Karpas-422 (cell line): ENCODE measurements around the gene ARSI. TPM values are rescaled to one million over a fixed set of nuclear protein-coding genes. Genes with fewer than 3 reads are reported as not detected.

Experiments
- DNase-seq: peaks from one replicate; pipeline ENCODE4 v3.0.0-alpha.2; 2015
- H2AFZ ChIP-seq: fragments of 200-600 bp; sonication (generic); 2 replicates; pipeline ENCODE4 v1.6.1; 2014; ENCODE audit warnings: antibody characterized with exemption, low read length, mixed read lengths
- H3K27ac ChIP-seq: fragments of 200-600 bp; sonication (generic); 2 replicates; pipeline ENCODE4 v1.5.1; 2014; ENCODE audit warnings: mild to moderate bottlenecking, low read length, moderate library complexity
- H3K27me3 ChIP-seq: fragments of 200-600 bp; sonication (generic); 2 replicates; pipeline ENCODE4 v1.6.1; 2014; ENCODE audit warnings: low read length, mixed read lengths
- H3K36me3 ChIP-seq: fragments of 200-600 bp; sonication (generic); 2 replicates; pipeline ENCODE4 v1.6.1; 2014; ENCODE audit warnings: low read length, mixed read lengths; ENCODE audit not compliant: insufficient read depth
- H3K4me1 ChIP-seq: fragments of 200-600 bp; sonication (generic); 2 replicates; pipeline ENCODE4 v1.6.1; 2014; ENCODE audit warnings: mild to moderate bottlenecking, low read length, mixed read lengths
- H3K4me2 ChIP-seq: fragments of 200-600 bp; sonication (generic); 2 replicates; pipeline ENCODE4 v1.6.1; 2014; ENCODE audit warnings: low read length, low read depth, mild to moderate bottlenecking; ENCODE audit not compliant: poor library complexity, severe bottlenecking
- H3K4me3 ChIP-seq: fragments of 200-600 bp; sonication (generic); 2 replicates; pipeline ENCODE4 v1.5.1; 2014; ENCODE audit warnings: mild to moderate bottlenecking, antibody characterized with exemption, low read length, mixed read lengths
- H3K79me2 ChIP-seq: fragments of 200-600 bp; sonication (generic); 2 replicates; pipeline ENCODE4 v1.6.1; 2014; ENCODE audit warnings: mild to moderate bottlenecking, low read length, mixed read lengths
- H3K9ac ChIP-seq: fragments of 200-600 bp; sonication (generic); 2 replicates; pipeline ENCODE4 v1.6.0; 2014; ENCODE audit warnings: low read length
- H3K9me2 ChIP-seq: fragments of 200-600 bp; sonication (generic), shearing (Covaris generic); replicated peaks from 2 replicates; pipeline ENCODE4 v1.6.0; 2014; ENCODE audit warnings: mild to moderate bottlenecking, low read length, moderate library complexity; ENCODE audit not compliant: insufficient read depth
- H3K9me3 ChIP-seq: fragments of 300-700, 200-600 bp; sonication (generic); 2 replicates; pipeline ENCODE4 v1.6.1; 2014; ENCODE audit warnings: low read length, mixed read lengths
- H4K20me1 ChIP-seq: fragments of 200-600 bp; sonication (generic); 2 replicates; pipeline ENCODE4 v1.6.1; 2014; ENCODE audit warnings: mild to moderate bottlenecking, antibody characterized with exemption, low read length, low read depth; ENCODE audit not compliant: insufficient read depth
- total RNA-seq: library from RNA; depleted of rRNA; stranded (reverse); fragments of >200 nt; shearing (Covaris generic); gene quantifications from 2 replicates; pipeline ENCODE4 v1.2.3, GENCODE V29; 2014; ENCODE audit warnings: low replicate concordance

ARSI gene
- total RNA-seq, 1 experiment from 2014 or later: not detected

GRCh38 chr5:150297934-150298595, 4.6 kb downstream of the ARSI start:
- Histone ChIP-seq H3K4me1 (no peaks in the 10 kb centered on the region), H3K36me3 (no peaks in the 10 kb centered on the region), H3K4me2 (no peak overlapping the region), H3K27ac (no peak overlapping the region), H3K9me3 (no peaks in the 10 kb centered on the region), H3K79me2 (no peaks in the 10 kb centered on the region), H3K9me2 (no peaks in the 10 kb centered on the region), H3K9ac (no peak overlapping the region), H3K4me3 (no peak overlapping the region), H4K20me1 (peaks cover 4% of the 10 kb centered on the region; the same call in 1 of the 2 replicates), H3K27me3 (no peaks in the 10 kb centered on the region), H2AFZ (no peak overlapping the region)
- no peak for DNase-seq

- DNase-seq: no peak
- Histone ChIP-seq H3K79me2 (no peaks in the 10 kb centered on the region), H3K4me1 (no peaks in the 10 kb centered on the region), H3K9me3 (no peaks in the 10 kb centered on the region), H3K27ac (no peak overlapping the region), H2AFZ (no peak overlapping the region), H3K9ac (no peak overlapping the region), H3K4me3 (no peak overlapping the region), H3K36me3 (no peaks in the 10 kb centered on the region), H3K4me2 (no peak overlapping the region), H3K9me2 (no peaks in the 10 kb centered on the region), H4K20me1 (peaks cover 4% of the 10 kb centered on the region; the same call in 1 of the 2 replicates), H3K27me3 (no peaks in the 10 kb centered on the region)
These were observed 5.3 kb downstream of the ARSI start for GRCh38 chr5:150297236-150297890.

- Histone ChIP-seq H3K4me1 (no peaks in the 10 kb centered on the region), H3K9ac (no peak overlapping the region), H3K4me2 (no peak overlapping the region), H2AFZ (no peak overlapping the region), H3K27ac (no peak overlapping the region), H3K9me3 (no peaks in the 10 kb centered on the region), H3K4me3 (no peak overlapping the region), H3K9me2 (no peaks in the 10 kb centered on the region), H3K36me3 (no peaks in the 10 kb centered on the region), H3K27me3 (no peaks in the 10 kb centered on the region), H4K20me1 (peaks cover 4% of the 10 kb centered on the region; the same call in 1 of the 2 replicates), H3K79me2 (no peaks in the 10 kb centered on the region)
- no peak for DNase-seq
These were observed 6.2 kb downstream of the ARSI start for GRCh38 chr5:150296496-150296895.

- no peaks in the 10 kb centered on the region for H3K9me3 ChIP-seq
- no peak overlapping the region for H3K27ac ChIP-seq
- no peaks in the 10 kb centered on the region for H3K4me1 ChIP-seq
- H3K9me2 ChIP-seq: no peaks in the 10 kb centered on the region
- no peak overlapping the region for H3K4me3 ChIP-seq
- H2AFZ ChIP-seq: no peak overlapping the region
- no peaks in the 10 kb centered on the region for H3K36me3 ChIP-seq
- H4K20me1 ChIP-seq: peaks cover 4% of the 10 kb centered on the region; the same call in 1 of the 2 replicates
- H3K79me2 ChIP-seq: no peaks in the 10 kb centered on the region
- H3K9ac ChIP-seq: no peak overlapping the region
- no peaks in the 10 kb centered on the region for H3K27me3 ChIP-seq
- no peak for DNase-seq
- no peak overlapping the region for H3K4me2 ChIP-seq
These were observed 6.8 kb downstream of the ARSI start for GRCh38 chr5:150295741-150296486.

GRCh38 chr5:150295172-150295634, 7.5 kb downstream of the ARSI start:
- Histone ChIP-seq H3K79me2 (no peaks in the 10 kb centered on the region), H3K27ac (no peak overlapping the region), H4K20me1 (peaks cover 4% of the 10 kb centered on the region; the same call in 1 of the 2 replicates), H3K27me3 (no peaks in the 10 kb centered on the region), H3K9me2 (no peaks in the 10 kb centered on the region), H3K9ac (no peak overlapping the region), H3K9me3 (no peaks in the 10 kb centered on the region), H2AFZ (no peak overlapping the region), H3K4me2 (no peak overlapping the region), H3K4me1 (no peaks in the 10 kb centered on the region), H3K4me3 (no peak overlapping the region), H3K36me3 (no peaks in the 10 kb centered on the region)
- DNase-seq: no peak

GRCh38 chr5:150294551-150295071, 8.1 kb downstream of the ARSI start:
- Histone ChIP-seq H3K36me3 (no peaks in the 10 kb centered on the region), H3K79me2 (no peaks in the 10 kb centered on the region), H3K9me2 (no peaks in the 10 kb centered on the region), H3K9me3 (no peaks in the 10 kb centered on the region), H3K4me2 (no peak overlapping the region), H3K4me1 (no peaks in the 10 kb centered on the region), H3K27me3 (no peaks in the 10 kb centered on the region), H2AFZ (no peak overlapping the region), H3K27ac (no peak overlapping the region), H3K4me3 (no peak overlapping the region), H4K20me1 (peaks cover under 1% of the 10 kb centered on the region; the same call in 1 of the 2 replicates), H3K9ac (no peak overlapping the region)
- DNase-seq: no peak

- H3K27me3 ChIP-seq: no peaks in the 10 kb centered on the region
- H3K4me1 ChIP-seq: no peaks in the 10 kb centered on the region
- no peak overlapping the region for H3K4me3 ChIP-seq
- no peaks in the 10 kb centered on the region for H3K9me3 ChIP-seq
- no peaks in the 10 kb centered on the region for H4K20me1 ChIP-seq
- DNase-seq: no peak
- H3K27ac ChIP-seq: no peak overlapping the region
- H2AFZ ChIP-seq: no peak overlapping the region
- H3K79me2 ChIP-seq: no peaks in the 10 kb centered on the region
- no peaks in the 10 kb centered on the region for H3K9me2 ChIP-seq
- no peak overlapping the region for H3K9ac ChIP-seq
- H3K4me2 ChIP-seq: no peak overlapping the region
- H3K36me3 ChIP-seq: no peaks in the 10 kb centered on the region
These were observed 9.4 kb downstream of the ARSI start for GRCh38 chr5:150293091-150293941.
